SW 1271 (cell line): ENCODE data around the gene MARVELD2.
"Not testable (repeated sequence)": the region's sequence is repeated elsewhere in the genome, so short reads cannot be mapped to it uniquely, and the experiment has no call there.

Experiments
- DNase-seq, 2 experiments: peaks; one replicate each; lab custom pipeline; 2025; lab: John Stamatoyannopoulos, UW

MARVELD2 gene

DNA sequence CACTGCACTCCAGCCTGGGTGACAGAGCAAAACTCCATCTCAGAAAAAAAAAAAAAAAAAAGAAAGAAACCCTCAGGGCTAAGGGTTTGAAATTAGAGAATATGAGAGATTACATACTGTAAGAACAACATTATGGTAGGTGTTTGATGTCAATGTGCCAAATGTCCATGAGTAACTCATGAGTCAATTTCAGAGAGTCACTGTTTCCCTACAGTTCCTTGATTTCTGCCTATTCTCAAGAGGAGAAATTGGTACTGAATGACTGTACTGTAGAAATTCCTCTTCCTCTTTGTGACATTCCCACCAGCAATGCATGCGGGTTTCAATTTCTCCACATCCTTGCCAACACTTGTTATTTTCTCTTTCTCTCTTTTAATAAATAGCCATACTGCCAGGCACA lies 35.2 kb downstream of the MARVELD2 start:
- DNase-seq = peak; percentile 51 to 71

DNA sequence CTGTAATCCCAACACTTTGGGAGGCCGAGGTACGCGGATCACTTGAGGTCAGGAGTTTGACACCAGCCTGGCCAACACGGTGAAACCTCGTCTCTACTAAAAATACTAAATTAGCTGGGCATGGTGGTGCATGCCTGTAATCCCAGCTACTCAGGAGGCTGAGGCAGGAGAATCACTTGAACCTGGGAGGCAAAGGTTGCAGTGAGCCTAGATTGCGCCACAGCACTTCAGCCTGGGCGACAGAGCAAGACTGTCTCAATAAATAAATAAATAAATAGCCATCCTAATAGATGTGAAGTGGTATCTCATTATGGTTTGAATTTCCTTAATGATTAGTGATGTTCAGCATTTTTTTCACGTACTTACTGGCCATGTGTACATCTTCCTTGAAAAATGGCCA lies 35.6 kb downstream of the MARVELD2 start:
- not testable (repeated sequence) for DNase-seq

DNA sequence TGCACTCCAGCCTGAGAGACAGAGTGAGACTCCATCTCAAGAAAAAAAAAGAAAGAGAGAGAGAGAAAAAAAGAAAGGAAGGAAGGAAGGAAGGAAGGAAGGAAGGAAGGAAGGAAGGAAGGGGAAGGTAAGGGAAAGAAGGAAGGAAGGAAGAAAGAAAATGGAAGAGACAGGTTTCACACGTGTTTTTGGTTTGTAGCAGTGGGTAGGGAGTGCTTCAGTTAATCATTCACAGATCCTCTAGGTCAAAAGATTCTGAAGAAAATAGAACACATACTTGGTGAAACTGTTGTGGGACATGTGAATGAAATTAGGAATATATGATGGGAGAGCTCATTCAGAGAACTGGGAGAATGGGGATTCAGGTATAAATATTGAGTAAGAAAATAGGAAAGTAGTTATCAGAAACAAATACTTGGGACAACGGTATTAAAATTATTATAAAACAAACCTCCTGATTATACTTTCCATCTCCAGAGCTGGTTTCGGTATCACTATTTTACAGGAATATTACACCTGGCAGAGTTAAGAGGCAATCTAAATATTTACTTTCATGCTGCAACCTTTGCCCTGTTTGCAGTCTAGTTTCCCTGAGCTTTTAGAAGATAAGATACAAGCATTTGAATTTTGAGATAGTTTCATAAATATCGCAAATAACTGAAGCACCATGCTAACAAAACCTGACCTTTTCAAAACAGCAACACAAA lies 37.2 kb downstream of the MARVELD2 start:
- no peak for DNase-seq

DNA sequence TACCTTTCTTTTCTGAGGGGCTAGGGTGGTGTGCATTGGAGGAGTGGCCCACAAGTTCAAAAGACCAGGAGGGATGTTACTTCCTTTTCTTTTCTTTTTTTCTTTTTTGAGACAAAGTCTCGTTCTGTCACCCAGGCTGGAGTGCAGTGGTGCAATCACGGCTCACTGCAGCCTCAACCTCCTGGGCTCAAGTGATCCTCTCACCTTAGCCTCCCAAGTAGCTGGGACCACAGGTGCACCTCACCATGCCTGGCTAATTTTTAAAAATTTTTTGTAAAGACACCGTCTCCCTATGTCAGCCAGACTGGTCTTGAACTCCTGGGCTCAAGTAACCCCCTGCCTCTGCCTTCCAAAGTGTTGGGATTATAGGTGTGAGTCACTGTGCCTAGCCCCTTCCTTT lies 38.6 kb downstream of the MARVELD2 start:
- not testable (repeated sequence) for DNase-seq

DNA sequence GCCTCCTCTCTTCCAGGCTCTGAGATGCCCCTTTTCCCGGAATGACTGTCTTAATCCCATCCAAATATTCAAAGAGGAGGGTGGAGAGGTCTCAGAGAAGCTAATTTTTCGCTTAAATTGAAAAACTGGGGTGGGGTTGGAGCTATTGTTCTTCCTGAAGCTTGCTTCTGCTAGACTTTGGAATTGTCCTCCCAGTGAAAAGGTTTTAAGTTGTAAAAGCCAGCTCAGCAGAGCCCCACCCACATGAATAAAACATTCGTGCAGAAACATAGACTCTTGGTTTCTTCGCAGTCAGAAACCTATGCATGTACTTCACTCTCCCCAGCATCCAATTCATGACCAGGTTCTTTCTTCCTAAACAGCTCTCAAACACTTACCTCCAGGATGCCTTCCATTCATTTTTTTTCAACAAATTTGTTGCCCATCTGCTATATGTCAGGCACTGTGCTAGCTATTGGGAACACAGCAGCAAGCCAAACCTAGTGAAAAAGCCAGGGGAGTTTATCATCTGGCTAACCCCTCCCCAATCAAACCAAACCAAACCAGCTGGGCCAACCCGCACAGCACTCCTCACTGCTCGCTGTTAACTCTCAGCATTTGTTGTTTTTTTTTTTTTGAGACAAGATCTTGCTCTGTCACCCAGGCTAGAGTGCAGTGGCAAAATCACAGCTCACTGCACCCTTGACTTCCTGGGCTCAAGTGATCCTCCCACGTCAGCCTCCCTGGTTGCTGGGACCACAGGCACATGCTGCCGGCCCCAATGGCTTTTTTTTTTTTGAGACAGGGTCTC lies 39.7 kb downstream of the MARVELD2 start:
- DNase-seq = no peak

DNA sequence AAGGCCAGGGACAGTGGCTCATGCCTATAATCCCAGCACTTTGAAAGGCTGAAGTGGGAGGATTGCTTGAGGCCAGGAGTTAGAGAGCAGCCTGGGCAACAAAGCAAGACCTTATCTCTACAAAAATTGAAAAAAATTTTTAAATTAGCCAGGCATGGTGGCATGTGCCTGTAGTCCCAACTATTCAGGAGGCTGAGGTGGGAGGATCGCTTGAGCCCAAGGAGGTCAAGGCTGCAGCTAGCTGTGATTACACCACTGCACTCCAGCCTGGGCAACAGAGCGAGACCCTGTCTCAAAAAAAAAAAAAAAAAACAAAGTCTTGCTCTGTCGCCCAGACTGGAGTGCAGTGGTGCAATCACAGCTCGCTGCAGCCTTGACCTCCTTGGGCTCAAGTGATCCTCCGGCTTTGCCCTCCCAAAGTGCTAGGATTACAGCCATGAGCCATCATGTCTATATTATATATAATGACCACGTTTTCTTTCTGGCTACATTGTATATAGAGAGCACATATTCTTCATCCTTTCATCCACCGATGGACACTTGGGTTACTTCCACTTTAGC lies 40.6 kb downstream of the MARVELD2 start:
- not testable (repeated sequence) for DNase-seq

DNA sequence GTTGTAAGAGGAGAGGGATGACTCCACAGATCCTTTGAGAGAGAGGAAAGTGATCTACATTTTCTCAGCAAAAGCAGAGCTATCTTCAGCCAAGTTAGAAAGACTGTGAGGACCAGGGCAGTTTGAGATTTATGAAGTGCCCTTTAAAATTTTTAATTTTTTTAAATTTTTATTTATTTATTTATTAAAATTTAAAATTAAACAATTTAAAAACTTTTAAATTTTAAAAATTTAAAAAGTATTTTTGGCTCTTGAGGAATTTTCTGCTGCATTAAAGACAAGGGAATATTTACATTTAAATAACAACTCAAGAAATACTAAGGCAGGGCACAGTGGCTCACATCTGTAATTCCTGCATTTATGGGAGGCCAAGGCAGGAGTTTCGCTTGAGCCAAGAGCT lies 47.3 kb downstream of the MARVELD2 start:
- no peak for DNase-seq

DNA sequence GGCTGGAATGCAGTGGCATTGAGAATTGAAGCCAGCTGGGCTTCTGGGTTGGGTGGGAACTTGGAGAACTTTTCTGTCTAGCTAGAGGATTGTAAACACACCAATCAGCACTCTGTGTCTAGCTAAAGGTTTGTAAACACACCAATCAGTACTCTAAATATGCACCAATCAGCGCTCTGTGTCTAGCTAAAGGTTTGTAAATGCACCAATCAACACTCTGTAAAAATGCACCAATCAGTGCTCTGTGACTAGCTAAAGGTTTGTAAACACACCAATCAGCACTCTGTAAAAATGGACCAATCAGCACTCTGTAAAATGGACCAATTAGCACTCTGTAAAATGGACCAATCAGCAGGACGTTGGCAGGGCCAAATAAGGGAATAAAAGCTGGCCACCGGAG lies 51.5 kb downstream of the MARVELD2 start:
- not testable (repeated sequence) for DNase-seq

DNA sequence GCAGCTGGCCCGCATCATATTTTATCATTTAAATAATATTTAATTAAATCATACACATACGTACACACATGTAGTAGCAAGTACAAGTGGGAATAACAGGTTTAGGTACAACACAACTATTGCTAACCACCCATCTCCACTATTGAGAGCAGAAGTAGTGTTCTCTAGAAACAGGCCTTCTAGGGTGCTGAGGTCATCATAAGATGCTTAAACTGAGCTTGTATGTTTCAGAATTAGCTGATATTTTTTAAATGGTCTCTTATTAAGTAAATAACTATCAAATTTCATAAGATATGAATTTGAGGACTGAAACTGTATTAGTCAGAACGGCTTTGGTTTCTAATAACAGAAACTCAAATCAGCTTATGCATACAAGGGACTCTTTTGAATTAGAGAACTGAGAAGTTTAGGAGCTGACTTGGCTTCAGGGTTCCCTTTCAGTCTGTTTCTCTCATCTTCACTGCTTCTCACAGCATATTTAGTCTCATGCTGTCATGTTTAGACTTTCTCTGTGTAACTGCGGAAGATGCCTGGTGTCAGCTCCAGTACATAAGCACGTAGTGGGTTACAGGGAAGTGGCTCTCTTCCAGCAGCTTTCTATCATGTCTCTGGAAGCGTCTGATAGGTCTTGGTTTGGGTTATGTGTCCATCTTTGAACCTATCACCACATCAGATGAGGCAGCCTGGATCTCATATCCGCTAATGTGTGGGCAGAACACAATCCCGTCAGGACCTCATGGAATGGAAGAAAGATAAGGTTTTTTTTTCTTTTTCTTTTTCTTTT lies 52.7 kb downstream of the MARVELD2 start:
- DNase-seq = no peak

DNA sequence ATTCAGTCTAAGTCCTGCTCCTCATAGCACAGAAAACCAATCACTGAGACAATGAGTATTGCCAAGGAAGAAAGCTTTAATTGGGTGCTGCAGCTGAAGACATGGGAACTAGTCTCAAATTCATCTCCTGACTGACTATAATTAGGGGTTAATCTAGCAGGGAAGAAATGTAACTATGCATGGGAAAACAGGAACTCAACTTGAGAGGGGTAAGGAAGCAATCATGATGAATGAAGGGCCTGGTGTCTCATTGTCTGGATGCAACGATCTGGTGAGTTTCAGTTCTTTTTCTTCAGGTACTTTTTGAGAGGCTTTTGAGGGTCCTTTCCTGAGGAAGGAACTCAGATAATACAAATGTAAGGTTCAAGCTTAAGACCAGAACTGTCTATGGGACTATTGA lies 53.7 kb downstream of the MARVELD2 start:
- no peak for DNase-seq

DNA sequence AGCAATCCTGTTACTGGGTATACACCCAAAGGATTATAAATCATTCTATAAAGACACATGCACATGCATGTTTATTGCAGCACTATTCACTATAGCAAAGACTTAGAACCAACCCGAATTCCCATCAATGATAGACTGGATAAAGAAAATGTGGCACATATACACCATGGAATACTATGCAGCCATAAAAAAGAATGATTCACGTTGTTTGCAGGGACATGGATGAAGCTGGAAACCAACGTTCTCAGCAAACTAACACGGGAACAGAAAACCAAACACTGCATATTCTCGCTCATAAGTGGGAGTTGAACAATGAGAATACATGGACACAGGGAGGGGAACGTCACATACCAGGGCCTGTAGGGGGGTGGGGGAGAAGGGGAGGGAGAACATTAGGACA lies 56.6 kb downstream of the MARVELD2 start:
- not testable (repeated sequence) for DNase-seq

DNA sequence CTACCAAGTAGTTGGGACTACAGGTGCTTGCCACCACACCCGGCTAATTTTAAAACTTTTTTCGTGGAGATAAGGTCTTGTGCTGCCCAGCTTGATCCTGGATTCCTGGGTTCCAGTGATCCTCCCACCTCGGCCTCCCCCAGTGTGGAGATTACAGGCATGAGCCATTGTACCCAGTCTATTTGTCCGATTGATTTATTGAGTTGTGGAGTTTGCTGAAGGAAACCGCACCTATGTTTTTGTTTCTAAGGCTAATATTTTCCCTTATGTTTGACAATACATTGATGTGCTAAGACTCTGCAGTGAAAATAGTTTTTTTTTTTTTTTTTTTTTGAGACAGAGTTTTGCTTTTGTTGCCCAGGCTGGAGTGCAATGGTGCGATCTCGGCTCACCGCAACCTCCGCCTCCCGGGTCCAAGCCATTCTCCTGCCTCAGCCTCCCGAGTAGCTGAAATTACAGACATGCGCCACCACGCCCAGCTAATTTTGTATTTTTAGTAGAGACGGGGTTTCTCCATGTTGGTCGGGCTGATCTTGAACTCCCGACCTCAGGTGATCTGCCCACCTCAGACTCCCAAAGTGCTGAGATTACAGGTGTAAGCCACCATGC lies 57.7 kb downstream of the MARVELD2 start:
- not testable (repeated sequence) for DNase-seq

DNA sequence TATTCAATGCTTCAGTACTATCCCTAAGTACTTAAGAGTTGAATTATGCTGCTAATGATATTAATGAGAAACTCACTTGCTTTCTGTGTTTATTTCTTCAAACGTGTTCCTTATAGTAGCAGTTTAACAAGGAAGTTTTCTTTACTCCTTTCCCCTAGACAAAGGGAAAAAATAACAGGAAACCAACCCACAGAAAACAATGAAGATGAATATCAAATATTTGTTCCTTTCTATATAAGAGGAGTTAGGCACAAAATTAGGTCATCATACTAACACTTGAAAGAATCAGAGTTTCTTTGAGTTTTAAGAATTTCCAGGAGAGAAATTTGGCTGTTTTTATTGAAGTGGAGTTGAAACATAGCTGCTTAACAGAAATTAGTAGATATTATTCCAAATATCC lies 62.3 kb downstream of the MARVELD2 start:
- DNase-seq = no peak

DNA sequence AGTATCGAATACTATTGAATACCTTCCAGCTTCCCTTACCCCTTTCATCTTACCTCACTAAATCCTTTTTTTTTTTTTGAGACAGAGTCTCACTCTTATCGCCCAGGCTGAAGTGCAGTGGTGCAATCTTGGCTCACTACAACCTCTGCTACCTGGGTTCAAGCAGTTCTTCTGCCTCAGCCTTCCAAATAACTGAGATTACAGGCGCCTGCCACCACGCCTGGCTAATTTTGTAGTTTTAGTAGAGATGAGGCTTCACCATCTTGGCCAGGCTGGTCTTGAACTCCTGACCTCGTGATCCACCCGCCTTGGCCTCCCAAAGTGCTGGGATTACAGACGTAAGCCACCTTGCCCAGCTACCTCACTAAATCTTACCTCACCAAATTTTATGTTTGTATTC lies 63.4 kb downstream of the MARVELD2 start:
- not testable (repeated sequence) for DNase-seq

DNA sequence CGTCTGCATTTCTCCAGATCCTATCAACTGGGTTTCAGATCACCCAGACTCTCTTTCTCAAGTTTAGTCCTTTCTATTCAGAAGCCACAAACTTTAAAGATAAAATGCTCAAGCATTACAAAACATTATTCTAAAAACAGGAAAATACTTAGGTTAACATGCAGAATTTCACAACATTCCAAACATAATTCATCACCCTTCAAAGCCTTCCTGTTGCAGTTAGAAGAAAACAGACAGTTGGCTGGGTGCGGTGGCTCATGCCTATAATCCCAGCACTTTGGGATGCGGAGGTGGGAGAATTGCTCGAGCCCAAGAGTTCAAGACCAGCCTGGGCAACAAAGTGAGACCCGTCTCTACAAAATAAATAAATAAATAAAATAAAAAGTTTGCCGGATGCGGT lies 70.0 kb downstream of the MARVELD2 start:
- no peak for DNase-seq

DNA sequence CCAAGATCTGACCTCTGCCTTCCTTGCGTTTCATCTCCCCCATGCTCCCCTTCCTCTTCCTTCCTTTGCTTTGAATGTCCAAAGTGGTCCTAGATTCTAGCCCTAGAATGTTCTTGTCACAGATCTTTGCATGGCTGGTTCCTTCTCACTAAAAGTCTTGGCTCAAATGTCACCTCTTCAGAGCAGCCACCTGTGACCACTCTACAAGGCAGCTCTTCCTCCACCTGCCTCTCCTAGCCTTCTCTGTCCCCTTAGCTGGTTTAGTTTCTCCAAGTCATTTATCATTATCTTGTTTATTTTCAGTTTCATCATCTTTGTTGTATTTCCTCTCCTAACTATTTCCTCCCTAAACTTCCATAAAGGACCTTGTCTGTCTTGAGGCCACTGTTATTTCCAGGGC lies 70.6 kb downstream of the MARVELD2 start:
- DNase-seq = no peak

DNA sequence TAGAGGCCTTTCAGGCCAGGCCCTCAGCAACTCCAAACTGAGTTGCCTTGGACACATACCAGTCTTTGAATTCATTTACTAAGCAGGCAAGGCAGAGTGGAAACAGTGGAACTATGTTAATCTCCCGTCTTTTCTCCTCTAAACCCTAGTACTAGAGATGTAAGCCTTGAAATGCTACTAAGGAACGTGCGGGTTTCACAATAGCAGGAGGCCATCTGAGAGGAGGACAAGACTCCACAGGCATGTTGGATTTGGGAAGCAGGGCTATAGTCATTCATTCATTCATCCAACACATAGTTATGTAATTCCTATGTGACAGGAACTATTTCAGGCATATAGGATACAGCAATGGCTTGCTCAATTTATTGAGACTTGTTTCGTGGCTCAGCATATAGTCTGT lies 74.3 kb downstream of the MARVELD2 start:
- DNase-seq = no peak

DNA sequence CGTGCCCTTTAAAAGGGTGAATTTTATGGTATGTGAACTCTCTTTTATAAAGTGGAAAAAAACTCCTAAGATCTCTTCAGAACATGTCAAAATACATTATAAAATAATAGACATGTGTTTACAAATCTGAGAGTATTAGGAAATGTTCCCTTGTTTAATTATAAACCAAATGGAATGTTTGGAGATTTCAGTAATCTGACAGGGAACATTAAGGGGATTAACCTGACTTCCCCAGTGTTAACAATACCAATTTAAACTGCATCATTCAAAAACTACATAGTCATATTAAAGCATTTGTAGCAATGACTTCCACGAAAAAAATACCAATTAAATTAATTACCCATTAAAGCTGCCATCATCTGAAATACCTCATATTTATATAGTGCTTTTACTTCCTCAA lies 76.1 kb downstream of the MARVELD2 start:
- DNase-seq = no peak

DNA sequence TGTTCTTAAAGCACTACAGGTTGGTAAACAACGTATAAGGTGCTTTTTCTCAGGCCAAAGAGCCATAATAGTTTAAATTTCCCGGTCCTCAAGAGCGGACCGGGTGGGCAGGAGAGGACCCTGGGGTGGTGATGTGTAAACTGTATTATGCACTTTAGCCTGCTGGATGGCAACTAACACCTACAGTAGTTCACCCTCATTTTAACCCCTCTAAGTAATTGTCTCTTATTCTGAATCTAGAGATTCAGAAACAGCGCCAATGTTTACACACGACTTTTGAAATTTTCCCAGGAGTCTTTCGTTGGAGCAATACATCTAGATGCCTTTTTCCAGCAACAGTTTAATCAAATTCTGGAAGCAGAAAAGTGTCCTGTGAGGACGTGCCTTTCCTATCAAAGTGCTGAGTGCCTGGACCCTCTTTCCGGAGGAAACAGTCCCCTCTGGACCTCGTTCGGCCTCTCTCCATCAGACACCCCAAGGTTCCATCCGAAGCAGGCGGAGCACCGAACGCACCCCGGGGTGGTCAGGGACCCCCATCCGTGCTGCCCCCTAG lies 77.0 kb downstream of the MARVELD2 start:
- DNase-seq = peak in 1 of 2 experiments; percentile 58

DNA sequence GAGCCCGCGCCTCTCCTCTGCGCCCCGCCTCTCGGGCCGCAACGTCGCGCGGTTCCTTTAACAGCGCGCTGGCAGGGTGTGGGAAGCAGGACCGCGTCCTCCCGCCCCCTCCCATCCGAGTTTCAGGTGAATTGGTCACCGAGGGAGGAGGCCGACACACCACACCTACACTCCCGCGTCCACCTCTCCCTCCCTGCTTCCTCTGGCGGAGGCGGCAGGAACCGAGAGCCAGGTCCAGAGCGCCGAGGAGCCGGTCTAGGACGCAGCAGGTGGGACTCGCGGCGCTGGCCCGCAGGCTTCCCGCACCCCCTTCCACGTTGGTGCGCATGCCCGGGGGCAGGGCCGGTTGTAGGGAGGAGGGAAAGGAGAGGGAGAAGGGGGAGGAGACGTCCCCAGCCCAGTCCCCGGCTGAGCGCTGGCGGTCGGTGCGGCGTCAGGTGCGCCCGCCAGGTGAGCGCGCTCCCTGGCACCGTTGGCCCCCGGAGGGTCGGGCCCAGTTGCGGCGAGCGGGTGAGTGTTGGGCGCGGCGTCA lies 77.5 kb downstream of the MARVELD2 start, which contains the start of gene OCLN:
TSS of gene OCLN (plus strand) at position 400 of the 532 bp plus-strand sequence. CDS start 11,455 bp downstream, outside the sequence.
- DNase-seq = peak; percentile 65 to 77

DNA sequence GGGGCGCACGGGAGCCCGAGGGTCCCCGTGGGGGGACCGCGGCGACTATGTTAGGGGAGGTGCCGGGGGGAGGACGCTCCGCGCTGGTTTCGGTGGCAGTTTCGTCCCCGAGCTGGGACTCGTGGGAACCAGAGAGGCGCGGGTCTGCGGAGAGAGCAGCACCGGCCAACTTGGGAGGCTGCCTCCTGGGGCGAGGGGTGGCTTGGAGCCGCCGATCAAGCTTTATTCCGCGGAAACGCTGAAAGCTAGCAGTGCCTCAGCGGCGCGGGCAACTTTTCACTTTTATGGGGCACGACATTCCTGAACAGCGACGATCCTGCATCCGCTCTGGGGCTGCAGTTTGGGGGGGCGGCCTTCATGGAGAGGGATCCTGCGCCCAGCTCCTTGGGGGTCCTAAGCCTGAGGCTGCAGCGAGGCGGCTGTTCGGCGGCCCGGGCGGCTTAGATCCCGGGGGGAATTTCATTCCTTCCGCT lies 78.0 kb downstream of the MARVELD2 start:
- DNase-seq = peak in 1 of 2 experiments; percentile 47
